ES-I3 (cell line): ENCODE data around the gene SPP2.

ENCODE experiments used
- H3K36me3 ChIP-seq: 2 replicates; pipeline ENCODE4 v1.6.1; 2013; ENCODE audit warnings: mild to moderate bottlenecking, low read length, control low read depth, moderate library complexity; ENCODE audit not compliant: insufficient read depth
- H3K4me1 ChIP-seq: 2 replicates; pipeline ENCODE4 v1.6.1; 2013; ENCODE audit warnings: mild to moderate bottlenecking, control low read depth, low read length; ENCODE audit not compliant: insufficient read depth
- H3K9ac ChIP-seq: 2 replicates; pipeline ENCODE4 v1.6.1; 2013; ENCODE audit warnings: low read depth, mild to moderate bottlenecking, low read length, moderate library complexity
- H3K9me3 ChIP-seq: 2 replicates; pipeline ENCODE4 v1.6.1; 2013; ENCODE audit warnings: mild to moderate bottlenecking, low read length, moderate library complexity; ENCODE audit not compliant: control insufficient read depth, insufficient read depth

SPP2 gene

GRCh38 chr2:234026693-234027254, 23.7 kb upstream of the SPP2 start:
- no peak overlapping the region for H3K9ac ChIP-seq
- H3K36me3 ChIP-seq = no peaks in the 10 kb centered on the region
- no peaks in the 10 kb centered on the region for H3K9me3 ChIP-seq
- H3K4me1 ChIP-seq = no peaks in the 10 kb centered on the region

- H3K9ac ChIP-seq = no peak overlapping the region
- no peaks in the 10 kb centered on the region for H3K36me3 ChIP-seq
- H3K4me1 ChIP-seq = no peaks in the 10 kb centered on the region
- H3K9me3 ChIP-seq = no peaks in the 10 kb centered on the region
Observed at GRCh38 chr2:234027641-234028040, 22.9 kb upstream of the SPP2 start.

- H3K4me1 ChIP-seq = no peaks in the 10 kb centered on the region; the same call in 1 of the 2 replicates
- H3K9me3 ChIP-seq = no peaks in the 10 kb centered on the region
- H3K36me3 ChIP-seq = no peaks in the 10 kb centered on the region
- H3K9ac ChIP-seq = no peak overlapping the region
Observed at GRCh38 chr2:234029150-234029733, 21.3 kb upstream of the SPP2 start.

GRCh38 chr2:234031207-234031606, 19.3 kb upstream of the SPP2 start:
- H3K9me3 ChIP-seq = no peaks in the 10 kb centered on the region
- no peak overlapping the region for H3K9ac ChIP-seq
- no peaks in the 10 kb centered on the region; the same call in 1 of the 2 replicates for H3K4me1 ChIP-seq
- H3K36me3 ChIP-seq = no peaks in the 10 kb centered on the region

GRCh38 chr2:234032279-234032856, 18.1 kb upstream of the SPP2 start:
- Histone ChIP-seq H3K4me1 (no peaks in the 10 kb centered on the region; the same call in 1 of the 2 replicates), H3K9ac (no peak overlapping the region), H3K9me3 (no peaks in the 10 kb centered on the region), H3K36me3 (no peaks in the 10 kb centered on the region)

GRCh38 chr2:234033174-234033573, 17.3 kb upstream of the SPP2 start:
- no peaks in the 10 kb centered on the region; the same call in 1 of the 2 replicates for H3K4me1 ChIP-seq
- H3K36me3 ChIP-seq = no peaks in the 10 kb centered on the region
- no peak overlapping the region for H3K9ac ChIP-seq
- H3K9me3 ChIP-seq = no peaks in the 10 kb centered on the region

- Histone ChIP-seq H3K4me1 (no peaks in the 10 kb centered on the region; the same call in 1 of the 2 replicates), H3K9ac (no peak overlapping the region), H3K36me3 (no peaks in the 10 kb centered on the region), H3K9me3 (no peaks in the 10 kb centered on the region)
Observed at GRCh38 chr2:234033885-234034284, 16.6 kb upstream of the SPP2 start.

GRCh38 chr2:234038076-234038802, 12.3 kb upstream of the SPP2 start:
- Histone ChIP-seq H3K9me3 (no peaks in the 10 kb centered on the region), H3K36me3 (no peaks in the 10 kb centered on the region), H3K4me1 (no peaks in the 10 kb centered on the region; the same call in 1 of the 2 replicates), H3K9ac (no peak overlapping the region)

- no peaks in the 10 kb centered on the region for H3K4me1 ChIP-seq
- no peaks in the 10 kb centered on the region for H3K9me3 ChIP-seq
- H3K36me3 ChIP-seq = no peaks in the 10 kb centered on the region
- H3K9ac ChIP-seq = no peak overlapping the region
Observed at GRCh38 chr2:234044157-234044556, 6.3 kb upstream of the SPP2 start.

GRCh38 chr2:234046521-234046920, 4.0 kb upstream of the SPP2 start:
- H3K36me3 ChIP-seq = no peaks in the 10 kb centered on the region
- no peaks in the 10 kb centered on the region for H3K4me1 ChIP-seq
- no peaks in the 10 kb centered on the region for H3K9me3 ChIP-seq
- H3K9ac ChIP-seq = no peak overlapping the region

- H3K9ac ChIP-seq = no peak overlapping the region
- no peaks in the 10 kb centered on the region for H3K9me3 ChIP-seq
- H3K36me3 ChIP-seq = no peaks in the 10 kb centered on the region
- no peaks in the 10 kb centered on the region for H3K4me1 ChIP-seq
Observed at GRCh38 chr2:234047361-234047760, 3.1 kb upstream of the SPP2 start.

GRCh38 chr2:234048049-234048448, 2.5 kb upstream of the SPP2 start:
- Histone ChIP-seq H3K4me1 (no peaks in the 10 kb centered on the region), H3K9me3 (no peaks in the 10 kb centered on the region), H3K36me3 (no peaks in the 10 kb centered on the region), H3K9ac (no peak overlapping the region)

GRCh38 chr2:234051374-234052070, 1.0 kb downstream of the SPP2 start:
- Histone ChIP-seq H3K9ac (no peak overlapping the region), H3K9me3 (no peaks in the 10 kb centered on the region), H3K4me1 (no peaks in the 10 kb centered on the region), H3K36me3 (no peaks in the 10 kb centered on the region)

- Histone ChIP-seq H3K9me3 (no peaks in the 10 kb centered on the region; the same call in 1 of the 2 replicates), H3K36me3 (no peaks in the 10 kb centered on the region), H3K9ac (no peak overlapping the region), H3K4me1 (no peaks in the 10 kb centered on the region)
Observed at GRCh38 chr2:234058881-234059280, 8.4 kb downstream of the SPP2 start.
